SJSA1 (cell line): ENCODE measurements around the gene FMN2. TPM values are rescaled to one million over a fixed set of nuclear protein-coding genes. Genes with fewer than 3 reads are reported as not detected.

ENCODE experiments used
- DNase-seq, 2 experiments: peaks; one replicate each; pipeline ENCODE4 v3.0.0-alpha.2; 2015 to 2020; ENCODE audit warnings: low spot score in 2 of 2, low read depth in 1 of 2
- H3K27ac ChIP-seq: fragments of 250-450 bp; sonication (Bioruptor Pico); 2 replicates; pipeline ENCODE4 v1.5.1; 2020; ENCODE audit warnings: mild to moderate bottlenecking, moderate library complexity
- H3K27me3 ChIP-seq: fragments of 250-450 bp; sonication (Bioruptor Pico); replicated peaks from 2 replicates; pipeline ENCODE4 v1.5.1; 2020; ENCODE audit warnings: mild to moderate bottlenecking, moderate library complexity
- H3K36me3 ChIP-seq: fragments of 250-450 bp; sonication (Bioruptor Pico); 2 replicates; pipeline ENCODE4 v1.5.1; 2020; ENCODE audit warnings: mild to moderate bottlenecking
- H3K4me1 ChIP-seq: fragments of 250-450 bp; sonication (Bioruptor Pico); replicated peaks from 2 replicates; pipeline ENCODE4 v1.6.1; 2021; ENCODE audit warnings: mild to moderate bottlenecking
- H3K4me3 ChIP-seq: fragments of 250-450 bp; sonication (Bioruptor Pico); 2 replicates; pipeline ENCODE4 v1.5.1; 2020; ENCODE audit warnings: mild to moderate bottlenecking
- H3K9me3 ChIP-seq: fragments of 250-450 bp; sonication (Bioruptor Pico); replicated peaks from 2 replicates; pipeline ENCODE4 v1.5.1; 2020; ENCODE audit warnings: mild to moderate bottlenecking
- total RNA-seq: library from RNA; depleted of rRNA; stranded (reverse); fragments of >200 nt; shearing (Covaris generic); gene quantifications from 2 replicates; pipeline ENCODE4 v1.2.3, GENCODE V29; 2014

FMN2 gene
- total RNA-seq, 1 experiment from 2014 or later = 12.7 TPM

- H3K27ac ChIP-seq = no peak overlapping the region
- H3K27me3 ChIP-seq = no peaks in the 10 kb centered on the region
- H3K4me1 ChIP-seq = peaks cover 28% of the 10 kb centered on the region
- H3K36me3 ChIP-seq = no peaks in the 10 kb centered on the region; the same call in 1 of the 2 replicates
- peaks cover 6% of the 10 kb centered on the region for H3K9me3 ChIP-seq
- H3K4me3 ChIP-seq = no peak overlapping the region
- DNase-seq = no peak
These were observed 401.3 kb downstream of the FMN2 start for GRCh38 chr1:240492832-240493440.

GRCh38 chr1:240495601-240496000 is 403.9 kb downstream of the FMN2 start:
- Histone ChIP-seq H3K9me3 (peaks cover 6% of the 10 kb centered on the region), H3K36me3 (no peaks in the 10 kb centered on the region; the same call in 1 of the 2 replicates), H3K27ac (peak overlapping the region; percentile 62; the same call in 1 of the 2 replicates), H3K4me1 (peaks cover 32% of the 10 kb centered on the region), H3K4me3 (no peak overlapping the region), H3K27me3 (no peaks in the 10 kb centered on the region)
- DNase-seq = peak; percentile 49 to 77

- DNase-seq = no peak
- Histone ChIP-seq H3K36me3 (no peaks in the 10 kb centered on the region; the same call in 1 of the 2 replicates), H3K9me3 (peaks cover 6% of the 10 kb centered on the region), H3K27me3 (no peaks in the 10 kb centered on the region), H3K27ac (peak overlapping the region; percentile 62), H3K4me3 (no peak overlapping the region), H3K4me1 (peaks cover 32% of the 10 kb centered on the region)
These were observed 404.7 kb downstream of the FMN2 start for GRCh38 chr1:240496356-240496755.

GRCh38 chr1:240496941-240497340 is 405.3 kb downstream of the FMN2 start:
- Histone ChIP-seq H3K4me1 (peaks cover 28% of the 10 kb centered on the region), H3K9me3 (peaks cover 6% of the 10 kb centered on the region), H3K36me3 (no peaks in the 10 kb centered on the region; the same call in 1 of the 2 replicates), H3K27ac (no peak overlapping the region), H3K27me3 (no peaks in the 10 kb centered on the region), H3K4me3 (no peak overlapping the region)
- DNase-seq = no peak

- H3K4me1 ChIP-seq = peaks cover 24% of the 10 kb centered on the region
- DNase-seq = no peak
These were observed 406.2 kb downstream of the FMN2 start for GRCh38 chr1:240497908-240498307.

GRCh38 chr1:240498335-240498734 is 406.7 kb downstream of the FMN2 start:
- H3K4me1 ChIP-seq = peaks cover 24% of the 10 kb centered on the region
- H3K36me3 ChIP-seq = no peaks in the 10 kb centered on the region; the same call in 1 of the 2 replicates
- no peak for DNase-seq
- no peaks in the 10 kb centered on the region for H3K27me3 ChIP-seq
- no peak overlapping the region for H3K4me3 ChIP-seq
- H3K27ac ChIP-seq = no peak overlapping the region
- H3K9me3 ChIP-seq = peaks cover 6% of the 10 kb centered on the region

More at GRCh38 chr1:240497908-240498307, 406.2 kb downstream of the FMN2 start:
- H3K4me3 ChIP-seq = no peak overlapping the region
- H3K9me3 ChIP-seq = peaks cover 6% of the 10 kb centered on the region
- H3K36me3 ChIP-seq = no peaks in the 10 kb centered on the region; the same call in 1 of the 2 replicates
- no peaks in the 10 kb centered on the region for H3K27me3 ChIP-seq
- no peak overlapping the region for H3K27ac ChIP-seq

GRCh38 chr1:240499012-240499411 is 407.3 kb downstream of the FMN2 start:
- peak in 1 of 2 experiments; percentile 38 for DNase-seq
- peaks cover 24% of the 10 kb centered on the region for H3K4me1 ChIP-seq
- H3K27me3 ChIP-seq = no peaks in the 10 kb centered on the region
- peaks cover 6% of the 10 kb centered on the region for H3K9me3 ChIP-seq
- no peak overlapping the region for H3K4me3 ChIP-seq
- peak overlapping the region; percentile 36; the same call in 1 of the 2 replicates for H3K27ac ChIP-seq
- H3K36me3 ChIP-seq = no peaks in the 10 kb centered on the region; the same call in 1 of the 2 replicates

GRCh38 chr1:240500647-240501046 is 409.0 kb downstream of the FMN2 start:
- Histone ChIP-seq H3K4me3 (no peak overlapping the region), H3K4me1 (peaks cover 21% of the 10 kb centered on the region), H3K36me3 (no peaks in the 10 kb centered on the region; the same call in 1 of the 2 replicates), H3K9me3 (peaks cover 6% of the 10 kb centered on the region), H3K27ac (0 out of 2 replicates have a peak overlapping the region, but pooled peaks have one; percentile 4), H3K27me3 (no peaks in the 10 kb centered on the region; the same call in 1 of the 2 replicates)
- DNase-seq = no peak

- 0 out of 2 replicates have a peak overlapping the region, but pooled peaks have one; percentile 4 for H3K27ac ChIP-seq
- peaks cover 4% of the 10 kb centered on the region for H3K9me3 ChIP-seq
- no peaks in the 10 kb centered on the region; the same call in 1 of the 2 replicates for H3K36me3 ChIP-seq
- H3K4me3 ChIP-seq = no peak overlapping the region
- H3K27me3 ChIP-seq = peaks cover 4% of the 10 kb centered on the region; the same call in 1 of the 2 replicates
- peaks cover 21% of the 10 kb centered on the region for H3K4me1 ChIP-seq
- DNase-seq = no peak
These were observed 409.4 kb downstream of the FMN2 start for GRCh38 chr1:240501115-240501514.

- H3K36me3 ChIP-seq = no peaks in the 10 kb centered on the region
- no peak overlapping the region for H3K4me3 ChIP-seq
- H3K27ac ChIP-seq = no peak overlapping the region
- no peak for DNase-seq
- peaks cover 10% of the 10 kb centered on the region for H3K27me3 ChIP-seq
- peaks cover 21% of the 10 kb centered on the region for H3K4me1 ChIP-seq
- no peaks in the 10 kb centered on the region for H3K9me3 ChIP-seq
These were observed 411.4 kb downstream of the FMN2 start for GRCh38 chr1:240503036-240503435.

- no peak for DNase-seq
- Histone ChIP-seq H3K27ac (no peak overlapping the region), H3K36me3 (no peaks in the 10 kb centered on the region), H3K4me1 (peaks cover 21% of the 10 kb centered on the region), H3K27me3 (peaks cover 10% of the 10 kb centered on the region), H3K4me3 (no peak overlapping the region), H3K9me3 (no peaks in the 10 kb centered on the region)
These were observed 411.9 kb downstream of the FMN2 start for GRCh38 chr1:240503558-240503957.

- DNase-seq = no peak
- Histone ChIP-seq H3K4me1 (peaks cover 4% of the 10 kb centered on the region), H3K36me3 (no peaks in the 10 kb centered on the region), H3K9me3 (no peaks in the 10 kb centered on the region), H3K27ac (no peak overlapping the region), H3K4me3 (no peak overlapping the region), H3K27me3 (peaks cover 10% of the 10 kb centered on the region)
These were observed 414.5 kb downstream of the FMN2 start for GRCh38 chr1:240506176-240506575.

GRCh38 chr1:240508201-240508600 is 416.5 kb downstream of the FMN2 start:
- Histone ChIP-seq H3K4me1 (no peaks in the 10 kb centered on the region), H3K4me3 (no peak overlapping the region), H3K27me3 (peaks cover 10% of the 10 kb centered on the region), H3K36me3 (no peaks in the 10 kb centered on the region), H3K9me3 (no peaks in the 10 kb centered on the region), H3K27ac (no peak overlapping the region)
- DNase-seq = no peak

- DNase-seq = peak in 1 of 2 experiments; percentile 20
- Histone ChIP-seq H3K27me3 (peaks cover 10% of the 10 kb centered on the region), H3K4me1 (no peaks in the 10 kb centered on the region), H3K27ac (no peak overlapping the region), H3K36me3 (no peaks in the 10 kb centered on the region), H3K9me3 (no peaks in the 10 kb centered on the region), H3K4me3 (no peak overlapping the region)
These were observed 417.3 kb downstream of the FMN2 start for GRCh38 chr1:240508950-240509349.
